Measurements from ENCODE around the gene ZDHHC14.
"Not testable (repeated sequence)": the region's sequence is repeated elsewhere in the genome, so short reads cannot be mapped to it uniquely, and the experiment has no call there.

ZDHHC14 gene

GRCh38 chr6:157584036-157584435, 203.0 kb downstream of the ZDHHC14 start:
- DNase-seq: no peak

DNA sequence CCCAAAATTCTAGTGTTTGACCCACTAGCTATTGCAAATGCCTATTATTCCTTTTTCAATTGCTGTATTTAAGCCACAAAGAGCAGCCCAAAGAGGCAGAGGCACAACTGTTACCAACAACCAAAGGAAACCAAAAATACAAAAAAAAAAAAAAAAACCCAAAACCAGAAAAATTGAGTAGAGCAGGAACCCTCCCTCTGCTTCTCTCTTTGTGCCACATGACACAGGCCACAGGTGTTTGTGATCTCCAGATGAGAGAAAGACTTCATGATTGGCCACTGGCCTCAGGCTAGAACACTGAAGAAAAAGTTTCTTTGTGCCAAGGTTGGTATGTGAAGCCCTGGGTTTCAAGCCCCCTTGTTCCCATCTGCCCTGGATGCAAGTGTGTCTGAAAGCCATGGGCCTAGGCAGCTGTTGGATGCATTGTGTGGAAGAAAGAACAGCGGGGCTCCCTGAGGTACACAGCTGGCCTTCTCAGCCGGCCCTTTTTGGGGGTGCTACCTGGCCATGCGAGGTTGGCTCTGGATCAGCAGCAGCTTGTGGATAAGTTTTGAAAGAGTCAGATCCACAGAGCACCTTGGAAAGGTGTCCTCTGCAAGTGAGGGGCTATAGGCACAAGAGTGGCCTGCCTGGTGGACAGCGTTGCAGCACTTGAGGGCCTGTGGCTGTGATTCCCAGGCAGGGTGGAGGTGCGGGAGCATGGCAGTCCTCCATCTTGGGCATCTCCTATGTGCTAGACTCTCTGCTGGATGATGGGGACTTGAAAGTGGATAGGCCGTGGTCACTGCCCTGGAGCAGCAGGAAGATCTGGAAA, 204.5 kb downstream of the ZDHHC14 start:
- DNase-seq: no peak

- DNase-seq: no peak
Observed at GRCh38 chr6:157586088-157586414, 205.1 kb downstream of the ZDHHC14 start.

- no peak for DNase-seq
Observed at GRCh38 chr6:157586476-157587126, 205.6 kb downstream of the ZDHHC14 start.

DNA sequence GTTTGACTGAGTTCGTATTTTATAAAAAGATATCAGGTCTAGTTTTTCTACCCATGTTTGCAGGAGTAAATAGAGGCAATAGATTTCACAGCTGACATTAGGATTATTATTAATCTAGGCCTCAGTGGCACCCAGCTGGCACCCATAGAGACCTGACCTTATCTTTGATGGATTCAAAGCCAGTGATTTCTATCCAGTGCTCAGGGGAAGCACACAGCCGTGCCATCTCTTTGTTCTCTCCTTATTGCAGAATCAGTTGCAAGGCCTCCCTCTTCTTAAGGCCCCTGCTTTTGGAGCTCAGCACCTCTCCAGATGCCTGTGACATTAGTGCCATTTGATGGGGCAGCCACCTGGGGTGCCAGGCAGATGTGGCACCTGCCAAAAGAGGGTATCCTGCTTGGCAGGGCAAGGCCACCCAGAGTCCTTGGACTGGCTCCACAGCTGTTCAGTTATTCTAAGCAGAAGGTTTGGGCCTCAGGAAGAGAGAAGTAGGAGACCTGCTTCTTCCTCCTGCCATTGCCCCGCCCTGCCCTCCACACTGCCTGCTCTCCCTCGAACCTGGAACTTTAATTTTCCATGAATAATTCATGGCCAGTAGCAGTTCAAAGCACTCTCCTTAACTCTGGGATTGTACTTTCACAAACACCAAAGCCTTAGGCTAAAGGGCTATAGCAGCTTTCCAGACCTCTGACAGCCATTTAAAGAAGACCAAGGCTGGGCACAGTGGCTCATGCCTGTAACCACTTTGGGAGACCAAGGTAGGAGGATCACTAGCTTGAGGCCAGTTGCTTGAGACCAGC, 206.3 kb downstream of the ZDHHC14 start:
- DNase-seq: no peak

GRCh38 chr6:157590654-157591053, 209.7 kb downstream of the ZDHHC14 start:
- not testable (repeated sequence) for DNase-seq

GRCh38 chr6:157592541-157592940, 211.6 kb downstream of the ZDHHC14 start:
- DNase-seq: peak in 1 of 2 experiments; percentile 9

DNA sequence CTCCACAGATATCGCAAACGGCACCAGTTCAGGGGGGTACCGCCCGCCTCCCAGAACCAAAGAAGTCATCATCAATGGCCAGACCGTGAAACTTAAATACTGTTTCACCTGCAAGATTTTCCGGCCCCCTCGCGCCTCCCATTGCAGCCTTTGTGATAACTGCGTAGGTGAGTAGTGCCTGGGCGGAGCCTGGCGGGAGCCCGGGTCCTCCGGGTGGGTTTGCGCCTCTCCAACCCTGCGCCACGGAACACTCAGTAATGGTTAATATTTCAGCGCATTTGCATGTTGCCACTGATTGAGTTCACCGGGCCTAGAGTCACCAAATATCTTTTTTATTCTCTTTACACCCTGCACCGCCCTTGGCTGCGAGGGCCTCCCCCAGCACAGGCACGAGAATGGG, 212.0 kb downstream of the ZDHHC14 start:
- no peak for DNase-seq

DNA sequence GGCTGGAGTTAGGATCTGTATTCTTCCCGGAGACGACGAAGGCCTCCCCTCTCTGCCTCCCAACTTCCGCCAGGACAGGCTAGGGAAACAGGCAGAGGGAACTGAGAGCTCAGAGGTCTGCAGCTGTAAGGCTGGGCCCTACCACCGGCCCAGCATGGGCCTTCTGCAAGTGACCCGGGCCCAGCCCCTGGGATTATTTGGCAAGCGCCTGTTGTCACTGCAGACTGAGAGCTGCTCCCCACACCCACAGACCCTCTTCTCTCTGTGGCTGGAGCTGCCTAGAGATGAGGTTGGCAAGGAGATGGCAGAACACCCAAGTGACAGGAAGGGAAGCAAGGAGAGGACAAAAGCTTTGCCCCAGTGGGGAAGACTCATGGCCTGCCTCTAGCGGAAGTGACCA, 212.6 kb downstream of the ZDHHC14 start:
- no peak for DNase-seq

DNA sequence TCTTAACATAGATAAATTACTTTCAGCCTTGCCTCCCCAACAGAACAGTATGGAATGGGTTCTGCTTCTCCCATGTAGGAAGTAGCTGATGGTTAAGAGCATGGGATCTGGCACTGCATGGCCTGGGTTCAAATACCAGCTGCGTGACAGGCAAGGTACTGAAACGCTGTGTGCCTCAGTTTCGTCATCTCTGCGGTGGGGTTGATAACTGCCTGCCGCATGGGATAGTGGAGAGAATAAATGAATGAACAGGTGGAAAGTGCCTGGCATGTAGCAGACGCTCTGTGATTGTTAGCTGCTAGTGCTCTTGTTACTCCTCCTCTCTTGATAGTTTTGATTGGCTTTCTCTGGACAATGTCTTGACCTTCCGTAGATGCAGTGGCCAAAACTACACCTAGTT, 213.3 kb downstream of the ZDHHC14 start:
- DNase-seq: no peak

DNA sequence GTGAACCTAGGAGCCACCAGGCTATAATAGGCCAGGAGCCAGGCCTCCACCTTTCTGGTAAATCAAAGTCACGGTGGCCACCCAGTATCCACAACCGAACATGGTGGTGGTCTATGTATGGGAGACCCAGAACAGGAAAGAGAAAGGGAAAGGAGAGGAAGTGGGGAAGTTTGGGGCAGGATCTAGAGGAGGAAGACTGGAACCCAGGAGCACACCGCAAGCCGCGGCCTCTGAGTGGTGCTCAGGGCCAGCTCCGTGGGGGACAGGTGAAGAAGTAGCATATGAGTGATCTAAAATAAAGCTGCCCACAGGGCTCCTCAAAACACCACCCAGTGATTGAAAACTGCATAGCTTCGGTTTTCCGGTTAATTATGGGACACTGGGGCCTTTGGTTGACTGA, 214.8 kb downstream of the ZDHHC14 start:
- no peak for DNase-seq

DNA sequence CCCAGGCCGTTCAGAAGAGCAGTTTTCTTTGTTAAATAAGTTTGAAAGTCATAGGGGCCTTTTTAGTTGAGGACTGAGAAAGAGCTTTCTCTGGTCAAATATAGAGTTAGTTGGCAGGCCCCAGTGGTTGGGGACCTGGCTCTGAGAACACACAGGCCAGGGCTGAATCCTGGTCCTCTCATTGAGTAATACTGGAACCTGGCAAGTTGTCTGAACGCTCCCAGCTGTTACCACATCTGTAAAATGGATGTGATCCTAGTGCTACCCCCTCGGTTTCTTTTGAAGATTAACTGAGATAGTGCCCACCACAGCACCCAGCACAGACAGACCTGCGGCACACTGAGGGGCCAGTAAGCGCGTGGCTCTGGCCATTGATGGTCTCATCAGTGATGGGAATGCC, 215.5 kb downstream of the ZDHHC14 start:
- DNase-seq: no peak

- no peak for DNase-seq
Observed at GRCh38 chr6:157596886-157597285, 215.9 kb downstream of the ZDHHC14 start.

DNA sequence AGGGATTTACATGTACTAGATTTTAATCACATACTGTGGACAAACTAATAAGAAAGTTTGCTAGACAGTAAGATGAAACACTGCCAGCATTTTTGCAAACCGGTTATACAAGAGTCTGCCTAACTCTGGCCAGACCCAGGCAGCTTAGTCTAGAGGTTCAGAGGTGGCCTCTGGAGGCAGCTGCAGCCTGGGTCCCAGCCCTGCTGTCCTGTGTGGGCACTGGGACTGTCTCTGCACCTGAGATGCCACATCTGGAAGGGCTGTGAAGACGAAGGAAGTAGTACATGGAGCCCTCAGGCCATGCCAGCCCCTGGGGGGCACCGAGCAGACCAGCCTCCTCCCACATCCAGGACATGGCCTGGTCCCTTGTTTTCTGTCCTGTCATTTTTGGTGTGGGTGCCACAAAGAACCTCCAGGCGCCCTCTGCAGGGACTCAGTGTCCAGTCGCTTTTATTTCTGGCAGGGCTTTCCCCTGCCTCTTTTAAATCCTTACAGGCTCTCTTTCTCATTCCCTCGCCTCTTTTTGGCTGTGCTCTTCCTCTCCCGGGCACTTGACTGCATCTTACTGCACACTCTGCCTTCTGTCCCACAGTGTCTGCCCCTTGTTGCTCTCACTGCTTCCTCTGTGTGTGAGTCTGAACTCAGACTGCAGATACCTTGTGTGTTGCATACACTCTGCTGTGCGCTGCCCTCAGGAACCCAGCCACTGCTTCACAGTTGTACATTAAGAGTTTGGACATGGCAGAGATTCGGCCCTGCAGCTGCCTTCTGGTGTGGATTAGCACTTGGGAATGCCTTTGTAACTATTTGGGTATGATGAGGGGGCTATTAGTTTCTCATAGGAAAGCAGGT, 216.7 kb downstream of the ZDHHC14 start:
- DNase-seq: peak; percentile 6 to 12

GRCh38 chr6:157599191-157599590, 218.2 kb downstream of the ZDHHC14 start:
- no peak for DNase-seq

GRCh38 chr6:157600807-157601206, 219.8 kb downstream of the ZDHHC14 start:
- no peak for DNase-seq

DNA sequence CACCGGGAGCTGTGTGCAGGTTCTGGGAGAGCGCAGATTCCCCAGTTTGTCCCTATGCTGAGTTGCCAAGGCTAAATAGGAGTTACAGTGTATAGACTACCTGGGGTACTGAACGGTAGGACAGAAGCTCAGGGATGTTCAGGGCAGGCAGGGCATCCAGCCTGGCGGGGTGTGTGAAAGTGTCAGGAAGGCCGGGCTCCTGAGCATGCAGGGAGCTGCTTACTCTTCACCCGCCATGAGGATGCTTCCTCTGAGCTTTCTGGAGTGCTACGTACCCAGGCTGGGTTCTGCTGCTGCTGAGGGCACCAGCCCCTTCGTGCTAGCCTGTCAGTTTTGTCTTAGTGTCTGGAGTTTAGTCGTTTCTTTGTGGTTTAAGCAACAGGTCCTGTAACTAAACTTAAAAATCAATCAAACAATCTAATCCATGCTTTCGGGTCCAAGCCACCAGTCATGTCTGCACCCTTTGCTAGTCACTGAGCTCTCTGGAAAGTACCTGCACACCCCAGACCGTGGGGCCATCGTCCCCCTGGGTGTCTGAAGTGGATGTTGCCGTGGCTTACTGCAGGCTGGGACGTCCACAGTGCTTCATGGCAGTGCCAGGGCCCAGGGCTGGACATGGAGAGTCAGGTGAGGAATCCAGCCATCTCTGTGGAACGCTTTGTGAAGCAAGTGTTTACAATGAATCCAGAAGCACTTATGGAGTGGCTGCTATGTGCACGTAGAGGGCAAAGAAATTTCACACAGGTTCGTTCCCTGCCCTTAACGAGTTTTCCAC, 221.7 kb downstream of the ZDHHC14 start:
- no peak for DNase-seq

DNA sequence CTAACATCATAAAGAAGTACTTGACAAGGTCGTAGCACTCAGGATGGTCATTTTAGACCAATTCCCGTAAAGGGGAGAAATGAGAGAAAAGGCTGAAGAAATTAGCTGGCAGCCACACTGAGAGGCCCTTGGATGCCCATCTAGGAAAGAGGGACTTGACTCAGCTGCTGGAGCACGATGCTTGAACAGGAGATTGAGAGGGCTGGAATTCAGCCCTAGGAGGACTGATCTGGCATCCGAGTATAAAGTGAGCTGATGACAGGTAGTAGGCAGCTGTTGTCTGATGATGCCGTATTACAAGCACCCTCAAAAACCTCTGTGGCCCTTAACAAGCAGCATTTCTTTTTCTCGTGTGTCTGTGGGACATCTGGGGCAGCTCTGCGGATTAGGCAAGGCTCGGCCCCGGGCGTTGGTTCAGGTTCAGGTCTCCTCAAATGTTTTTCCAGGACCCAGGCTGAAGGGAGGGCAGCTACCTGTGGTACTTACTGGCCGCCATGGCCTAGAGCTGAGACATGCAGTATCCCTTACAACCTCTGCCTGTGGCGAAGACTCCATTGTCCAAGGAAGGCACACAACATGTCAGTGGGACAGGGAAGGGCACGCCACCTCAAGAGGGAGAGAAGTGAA, 222.4 kb downstream of the ZDHHC14 start:
- DNase-seq: no peak

GRCh38 chr6:157603971-157604370, 223.0 kb downstream of the ZDHHC14 start:
- DNase-seq: no peak

GRCh38 chr6:157604816-157605215, 223.8 kb downstream of the ZDHHC14 start:
- DNase-seq: no peak

DNA sequence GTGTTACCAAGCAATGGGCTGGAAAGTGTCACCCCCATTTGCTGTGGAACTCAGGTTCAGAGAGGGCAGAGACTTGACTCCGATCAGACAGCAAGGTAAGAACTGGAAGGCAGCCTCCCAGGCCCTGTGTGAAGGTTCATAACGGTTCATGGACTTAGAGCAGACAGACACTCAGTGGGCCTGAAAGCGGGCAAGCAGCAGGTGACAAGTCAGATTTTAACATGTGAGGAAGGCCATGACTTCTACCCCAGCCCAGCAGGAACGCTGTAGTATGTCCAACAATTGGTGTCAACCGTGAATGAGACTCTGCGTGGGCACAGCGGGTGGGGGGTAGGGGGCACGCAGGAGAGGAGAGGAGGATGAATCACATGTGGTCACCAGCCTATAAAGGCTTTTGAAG, 224.5 kb downstream of the ZDHHC14 start:
- DNase-seq: no peak

DNA sequence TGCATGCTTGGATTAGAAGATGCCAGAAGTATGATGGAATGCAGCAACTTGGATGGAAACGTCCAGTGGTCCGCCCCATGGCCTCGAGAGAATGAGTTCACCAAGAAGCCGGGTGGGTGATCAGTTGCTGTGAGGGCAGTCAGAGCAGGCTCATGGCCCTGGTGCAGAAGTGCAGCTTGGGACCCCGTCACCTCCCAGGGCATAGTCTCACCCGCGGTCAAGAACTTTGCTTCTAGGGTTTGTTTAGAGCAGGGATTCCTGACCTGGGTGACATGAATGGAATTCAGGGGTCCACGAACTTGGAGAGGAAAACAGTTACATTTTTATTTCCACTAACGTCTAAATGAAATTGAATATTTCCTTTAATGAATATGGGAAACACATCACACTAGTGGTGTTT, 225.5 kb downstream of the ZDHHC14 start:
- DNase-seq: no peak

Measured in activated CD4-positive, alpha-beta T cell treated with anti-CD3 and anti-CD28 coated beads, Interleukin-2, amount 50 U/mL, for 4 hours (primary cell).